ENCODE results near the gene PGPEP1. TPM values are rescaled to one million over a fixed set of nuclear protein-coding genes. Genes with fewer than 3 reads are reported as not detected.

PGPEP1 gene
- total RNA-seq, 2 donors from 2014 or later, result 16.4 to 20.6 TPM

GRCh38 chr19:18406749-18407148 lies 66.4 kb downstream of the PGPEP1 start:
- H3K27ac ChIP-seq, result no peak overlapping the region
- no peak overlapping the region for H3K4me3 ChIP-seq
- H3K9me3 ChIP-seq, result no peaks in the 10 kb centered on the region
- no peak for DNase-seq (ENCODE audit: low spot score)
- H3K36me3 ChIP-seq, result no peaks in the 10 kb centered on the region
- H3K4me1 ChIP-seq, result peaks cover 0 to 4% of the 10 kb centered on the region in 2 donors
- H3K27me3 ChIP-seq, result no peaks in the 10 kb centered on the region
- TF ChIP-seq, protein P1, sequence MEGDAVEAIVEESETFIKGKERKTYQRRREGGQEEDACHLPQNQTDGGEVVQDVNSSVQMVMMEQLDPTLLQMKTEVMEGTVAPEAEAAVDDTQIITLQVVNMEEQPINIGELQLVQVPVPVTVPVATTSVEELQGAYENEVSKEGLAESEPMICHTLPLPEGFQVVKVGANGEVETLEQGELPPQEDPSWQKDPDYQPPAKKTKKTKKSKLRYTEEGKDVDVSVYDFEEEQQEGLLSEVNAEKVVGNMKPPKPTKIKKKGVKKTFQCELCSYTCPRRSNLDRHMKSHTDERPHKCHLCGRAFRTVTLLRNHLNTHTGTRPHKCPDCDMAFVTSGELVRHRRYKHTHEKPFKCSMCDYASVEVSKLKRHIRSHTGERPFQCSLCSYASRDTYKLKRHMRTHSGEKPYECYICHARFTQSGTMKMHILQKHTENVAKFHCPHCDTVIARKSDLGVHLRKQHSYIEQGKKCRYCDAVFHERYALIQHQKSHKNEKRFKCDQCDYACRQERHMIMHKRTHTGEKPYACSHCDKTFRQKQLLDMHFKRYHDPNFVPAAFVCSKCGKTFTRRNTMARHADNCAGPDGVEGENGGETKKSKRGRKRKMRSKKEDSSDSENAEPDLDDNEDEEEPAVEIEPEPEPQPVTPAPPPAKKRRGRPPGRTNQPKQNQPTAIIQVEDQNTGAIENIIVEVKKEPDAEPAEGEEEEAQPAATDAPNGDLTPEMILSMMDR (IDR thresholded peaks at IDR 0.05), result no peak

- H3K36me3 ChIP-seq, result no peaks in the 10 kb centered on the region
- TF ChIP-seq, protein P1 (IDR thresholded peaks at IDR 0.05), result peak in 1 of 2 donors; percentile 40
- DNase-seq (ENCODE audit: low spot score), result no peak
- H3K4me1 ChIP-seq, result no peaks in the 10 kb centered on the region
- no peaks in the 10 kb centered on the region for H3K27me3 ChIP-seq
- no peaks in the 10 kb centered on the region for H3K9me3 ChIP-seq
- H3K4me3 ChIP-seq, result no peak overlapping the region
- H3K27ac ChIP-seq, result no peak overlapping the region
Measured at GRCh38 chr19:18408053-18408476, 67.7 kb downstream of the PGPEP1 start.

- DNase-seq (ENCODE audit: low spot score), result no peak
- Histone ChIP-seq H3K4me1 (peaks cover 0 to 36% of the 10 kb centered on the region in 2 donors), H3K27me3 (no peaks in the 10 kb centered on the region), H3K27ac (no peak overlapping the region), H3K4me3 (no peak overlapping the region), H3K9me3 (no peaks in the 10 kb centered on the region), H3K36me3 (no peaks in the 10 kb centered on the region)
- TF ChIP-seq, protein P1 (IDR thresholded peaks at IDR 0.05), result no peak
Measured at GRCh38 chr19:18412610-18413239, 72.3 kb downstream of the PGPEP1 start.

- TF ChIP-seq, protein P1 (IDR thresholded peaks at IDR 0.05), result no peak
- no peaks in the 10 kb centered on the region for H3K36me3 ChIP-seq
- no peaks in the 10 kb centered on the region for H3K9me3 ChIP-seq
- DNase-seq (ENCODE audit: low spot score), result no peak
- peak overlapping the region in 1 of 2 donors; percentile 41 for H3K4me3 ChIP-seq
- H3K27ac ChIP-seq, result peak overlapping the region; percentile 92 to 96
- no peaks in the 10 kb centered on the region for H3K27me3 ChIP-seq
- peaks cover 0 to 49% of the 10 kb centered on the region in 2 donors for H3K4me1 ChIP-seq
Measured at GRCh38 chr19:18414504-18415177, 74.2 kb downstream of the PGPEP1 start.

GRCh38 chr19:18415178-18415867 lies 74.9 kb downstream of the PGPEP1 start:
- TF ChIP-seq, protein P1 (IDR thresholded peaks at IDR 0.05), result no peak
- peak; percentile 86 for DNase-seq (ENCODE audit: low spot score)
- Histone ChIP-seq H3K27me3 (no peaks in the 10 kb centered on the region), H3K9me3 (no peaks in the 10 kb centered on the region), H3K4me1 (peaks cover 0 to 56% of the 10 kb centered on the region in 2 donors), H3K36me3 (no peaks in the 10 kb centered on the region), H3K27ac (peak overlapping the region; percentile 92 to 96), H3K4me3 (peak overlapping the region in 1 of 2 donors; percentile 41)
